Parathyroid adenoma (tissue), 2 donors: ENCODE measurements around the gene TULP4.
"Not testable (repeated sequence)": the region's sequence is repeated elsewhere in the genome, so short reads cannot be mapped to it uniquely, and the experiment has no call there.

Experiments used
- H2AFZ ChIP-seq: fragments of 300-600 bp; sonication (generic); one replicate; pipeline ENCODE4 v1.7.0; 2017; ENCODE audit warnings: antibody characterized with exemption, mild to moderate bottlenecking
- H3K27ac ChIP-seq: fragments of 300-600 bp; sonication (generic); one replicate; pipeline ENCODE4 v1.7.0; 2017
- H3K27me3 ChIP-seq: fragments of 300-600 bp; sonication (generic); one replicate; pipeline ENCODE4 v1.7.0; 2017; ENCODE audit warnings: low read length; ENCODE audit not compliant: control insufficient read depth, insufficient read depth
- H3K36me3 ChIP-seq: fragments of 300-600 bp; sonication (generic); one replicate; pipeline ENCODE4 v1.7.0; 2017; ENCODE audit warnings: low read length; ENCODE audit not compliant: control insufficient read depth, insufficient read depth
- H3K4me1 ChIP-seq: fragments of 300-600 bp; sonication (generic); one replicate; pipeline ENCODE4 v1.7.0; 2017; ENCODE audit warnings: control low read depth
- H3K4me2 ChIP-seq: fragments of 300-600 bp; sonication (generic); one replicate; pipeline ENCODE4 v1.7.0; 2017; ENCODE audit warnings: low read length
- H3K4me3 ChIP-seq: fragments of 300-600 bp; sonication (generic); one replicate; pipeline ENCODE4 v1.7.0; 2017; ENCODE audit warnings: low read depth, low read length
- H3K79me2 ChIP-seq: fragments of 300-600 bp; sonication (generic); one replicate; pipeline ENCODE4 v1.7.0; 2017; ENCODE audit warnings: control low read depth
- H3K9ac ChIP-seq: fragments of 300-600 bp; sonication (generic); one replicate; pipeline ENCODE4 v1.7.0; 2017; ENCODE audit warnings: mild to moderate bottlenecking
- H3K9me3 ChIP-seq: fragments of 300-600 bp; sonication (generic); one replicate; pipeline ENCODE4 v1.7.0; 2017; ENCODE audit warnings: low read length; ENCODE audit not compliant: control insufficient read depth
- TF ChIP-seq, protein P1 (sequence below): fragments of 300-600 bp; sonication (generic); IDR thresholded peaks from one replicate; pipeline ENCODE4 v1.7.0; 2017; ENCODE audit warnings: antibody characterized with exemption, mild to moderate bottlenecking
- donor health status: primary hyperparathyroidism.

TULP4 gene

DNA sequence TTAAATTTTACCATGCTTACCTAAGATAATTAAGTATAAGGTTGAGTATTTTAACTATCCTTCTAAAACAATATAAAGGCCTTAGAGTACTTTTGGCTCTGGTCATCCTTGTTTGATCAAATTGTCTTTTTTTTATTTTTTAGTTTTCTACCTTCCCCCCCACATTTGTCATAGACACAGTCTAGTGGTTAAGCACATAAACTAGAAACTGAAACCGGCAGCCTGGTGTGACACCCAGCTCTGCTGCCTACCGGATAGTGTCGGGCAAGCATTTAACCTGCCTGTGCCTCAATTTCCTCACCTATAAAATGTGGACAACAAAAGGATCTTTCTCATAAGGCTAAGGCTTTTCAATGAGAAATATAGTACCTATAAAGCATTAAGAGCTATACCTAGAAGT, 21.6 kb upstream of the TULP4 start:
- Histone ChIP-seq H3K9ac (no peak overlapping the region), H3K27ac (no peak overlapping the region), H3K36me3 (no peaks in the 10 kb centered on the region), H3K27me3 (no peaks in the 10 kb centered on the region), H3K9me3 (no peaks in the 10 kb centered on the region), H3K4me2 (no peak overlapping the region), H3K4me1 (peaks cover 5% of the 10 kb centered on the region), H2AFZ (no peak overlapping the region), H3K4me3 (no peak overlapping the region), H3K79me2 (peaks cover 30% of the 10 kb centered on the region)
- TF ChIP-seq, protein P1, sequence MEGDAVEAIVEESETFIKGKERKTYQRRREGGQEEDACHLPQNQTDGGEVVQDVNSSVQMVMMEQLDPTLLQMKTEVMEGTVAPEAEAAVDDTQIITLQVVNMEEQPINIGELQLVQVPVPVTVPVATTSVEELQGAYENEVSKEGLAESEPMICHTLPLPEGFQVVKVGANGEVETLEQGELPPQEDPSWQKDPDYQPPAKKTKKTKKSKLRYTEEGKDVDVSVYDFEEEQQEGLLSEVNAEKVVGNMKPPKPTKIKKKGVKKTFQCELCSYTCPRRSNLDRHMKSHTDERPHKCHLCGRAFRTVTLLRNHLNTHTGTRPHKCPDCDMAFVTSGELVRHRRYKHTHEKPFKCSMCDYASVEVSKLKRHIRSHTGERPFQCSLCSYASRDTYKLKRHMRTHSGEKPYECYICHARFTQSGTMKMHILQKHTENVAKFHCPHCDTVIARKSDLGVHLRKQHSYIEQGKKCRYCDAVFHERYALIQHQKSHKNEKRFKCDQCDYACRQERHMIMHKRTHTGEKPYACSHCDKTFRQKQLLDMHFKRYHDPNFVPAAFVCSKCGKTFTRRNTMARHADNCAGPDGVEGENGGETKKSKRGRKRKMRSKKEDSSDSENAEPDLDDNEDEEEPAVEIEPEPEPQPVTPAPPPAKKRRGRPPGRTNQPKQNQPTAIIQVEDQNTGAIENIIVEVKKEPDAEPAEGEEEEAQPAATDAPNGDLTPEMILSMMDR = no peak

DNA sequence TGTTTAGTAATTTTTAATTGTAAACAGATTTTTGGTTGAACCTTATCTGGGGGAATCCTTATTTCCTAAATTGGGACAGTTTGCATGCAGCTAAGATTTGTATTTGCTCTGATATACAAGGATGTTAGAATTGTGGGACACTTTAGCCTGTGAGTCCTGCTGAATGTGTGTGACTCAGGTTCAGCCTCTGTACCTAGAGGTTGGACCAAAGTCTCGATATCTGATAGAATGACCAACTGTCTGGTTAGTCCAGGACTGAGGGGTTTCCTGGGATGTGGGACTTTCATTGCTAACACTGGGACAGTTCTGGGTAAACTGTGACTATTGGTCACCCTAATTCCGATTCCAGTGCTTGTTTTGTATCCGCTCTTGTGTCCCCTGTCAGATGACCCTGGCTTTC, 20.2 kb upstream of the TULP4 start:
- Histone ChIP-seq H3K4me3 (no peak overlapping the region), H3K36me3 (no peaks in the 10 kb centered on the region), H3K4me1 (peaks cover under 1% of the 10 kb centered on the region), H3K4me2 (no peak overlapping the region), H2AFZ (no peak overlapping the region), H3K27me3 (no peaks in the 10 kb centered on the region), H3K27ac (no peak overlapping the region), H3K79me2 (peaks cover 38% of the 10 kb centered on the region), H3K9ac (no peak overlapping the region), H3K9me3 (no peaks in the 10 kb centered on the region)
- TF ChIP-seq, protein P1 = no peak

- TF ChIP-seq, protein P1 = no peak
- Histone ChIP-seq H3K9me3 (no peaks in the 10 kb centered on the region), H3K79me2 (peaks cover 40% of the 10 kb centered on the region), H3K27me3 (no peaks in the 10 kb centered on the region), H3K9ac (no peak overlapping the region), H3K4me3 (no peak overlapping the region), H2AFZ (no peak overlapping the region), H3K4me1 (no peaks in the 10 kb centered on the region), H3K27ac (no peak overlapping the region), H3K36me3 (no peaks in the 10 kb centered on the region), H3K4me2 (no peak overlapping the region)
Observed at GRCh38 chr6:158293122-158293521, 19.1 kb upstream of the TULP4 start.

DNA sequence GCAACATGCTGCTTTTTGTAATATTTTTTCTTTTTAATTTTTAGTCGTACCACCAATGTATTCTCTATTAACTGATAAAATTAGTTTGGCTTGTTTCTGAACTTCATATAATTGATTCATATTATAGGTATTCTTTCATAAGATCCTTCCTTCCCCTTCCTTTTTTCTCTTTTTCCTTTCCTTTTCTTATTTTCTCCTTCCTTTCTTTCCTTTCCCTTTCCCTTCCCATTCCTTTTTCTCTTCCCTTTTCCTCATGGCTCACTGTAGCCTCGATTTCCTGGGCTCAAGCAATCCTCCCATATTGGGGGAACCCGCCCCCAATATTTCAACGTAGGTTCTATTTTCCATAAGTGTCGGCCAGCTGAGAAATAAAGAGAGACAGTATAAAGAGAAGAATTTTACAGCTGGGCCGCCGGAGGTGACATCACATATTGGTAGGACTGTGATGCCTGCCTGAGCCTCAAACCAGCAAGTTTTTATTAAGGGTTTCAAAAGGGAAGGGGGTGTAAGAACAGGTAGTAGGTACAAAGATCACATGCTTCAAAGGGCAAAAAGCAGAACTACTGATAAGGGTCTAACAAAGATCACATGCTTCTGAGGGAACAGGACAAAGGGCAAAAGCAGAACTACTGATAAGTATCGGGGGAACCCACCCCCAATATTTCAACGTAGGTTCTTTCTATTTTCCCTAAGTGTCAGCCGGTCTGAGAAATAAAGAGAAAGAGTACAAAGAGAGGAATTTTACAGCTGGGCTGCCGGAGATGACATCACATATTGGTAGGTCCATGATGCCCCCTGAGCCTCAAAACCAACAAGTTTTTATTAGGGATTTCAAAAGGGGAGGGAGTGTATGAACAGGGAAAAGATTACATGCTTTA, 16.1 kb upstream of the TULP4 start:
- not testable (repeated sequence) for H3K9ac ChIP-seq, H3K4me2 ChIP-seq, H3K4me1 ChIP-seq, H3K9me3 ChIP-seq, H2AFZ ChIP-seq, H3K27me3 ChIP-seq, H3K4me3 ChIP-seq, H3K36me3 ChIP-seq, H3K27ac ChIP-seq
- peaks cover 40% of the 10 kb centered on the region for H3K79me2 ChIP-seq

GRCh38 chr6:158296854-158297324, 15.4 kb upstream of the TULP4 start:
- H3K27me3 ChIP-seq, H3K4me3 ChIP-seq, H3K27ac ChIP-seq, H3K4me1 ChIP-seq, H3K9ac ChIP-seq, H3K9me3 ChIP-seq, H3K36me3 ChIP-seq, H3K4me2 ChIP-seq, H2AFZ ChIP-seq: not testable (repeated sequence)
- H3K79me2 ChIP-seq = peaks cover 36% of the 10 kb centered on the region

DNA sequence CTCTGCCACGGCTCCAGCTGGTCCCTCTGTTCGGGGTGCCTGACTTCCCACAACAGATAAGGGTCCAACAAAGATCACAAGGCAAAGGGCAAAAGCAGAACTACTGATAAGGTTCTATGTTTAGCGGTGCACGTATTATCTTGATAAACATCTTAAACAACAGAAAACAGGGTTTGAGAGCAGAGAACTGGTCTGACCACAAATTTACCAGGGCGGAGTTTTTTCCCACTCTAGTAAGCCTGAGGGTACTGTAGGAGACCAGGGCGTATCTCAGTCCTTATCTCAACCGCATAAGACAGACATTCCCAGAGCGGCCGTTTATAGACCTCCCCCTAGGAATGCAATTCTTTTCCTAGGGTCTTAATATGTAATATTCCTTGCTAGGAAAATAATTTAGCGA, 14.6 kb upstream of the TULP4 start:
- not testable (repeated sequence) for H2AFZ ChIP-seq, H3K27me3 ChIP-seq, H3K9ac ChIP-seq, H3K4me1 ChIP-seq, H3K27ac ChIP-seq, H3K4me3 ChIP-seq, H3K9me3 ChIP-seq, H3K36me3 ChIP-seq, H3K4me2 ChIP-seq
- peaks cover 31% of the 10 kb centered on the region for H3K79me2 ChIP-seq

- H3K27ac ChIP-seq, H3K9ac ChIP-seq, H3K27me3 ChIP-seq, H3K4me1 ChIP-seq, H3K4me2 ChIP-seq, H3K9me3 ChIP-seq, H3K4me3 ChIP-seq, H2AFZ ChIP-seq, H3K36me3 ChIP-seq: not testable (repeated sequence)
- H3K79me2 ChIP-seq = peaks cover 22% of the 10 kb centered on the region
Observed at GRCh38 chr6:158300306-158301143, 11.7 kb upstream of the TULP4 start.

DNA sequence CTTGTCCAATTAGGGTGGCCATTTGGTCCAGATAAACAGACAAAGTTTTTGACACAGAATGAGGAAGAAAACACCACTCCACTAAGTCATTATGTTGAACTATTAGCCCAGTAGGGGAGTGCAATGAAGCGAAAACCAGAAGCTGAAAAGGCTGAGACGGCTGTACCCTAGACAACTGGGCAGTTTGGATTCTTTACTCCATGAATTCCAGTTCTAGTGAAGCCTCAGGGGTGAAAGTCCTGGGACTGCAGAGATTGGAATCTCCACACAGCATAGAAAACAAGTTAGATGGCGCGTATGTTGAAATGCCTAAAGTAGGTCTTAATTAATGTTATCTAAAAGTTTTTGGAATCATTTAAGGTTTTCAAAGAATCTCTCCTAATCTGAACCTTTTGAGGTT, 10.7 kb upstream of the TULP4 start:
- not testable (repeated sequence) for H3K36me3 ChIP-seq, H3K4me3 ChIP-seq, H2AFZ ChIP-seq, H3K9ac ChIP-seq, H3K9me3 ChIP-seq, H3K4me1 ChIP-seq, H3K27me3 ChIP-seq, H3K27ac ChIP-seq, H3K4me2 ChIP-seq
- H3K79me2 ChIP-seq = peaks cover 14% of the 10 kb centered on the region
